MM.1S (cell line): ENCODE data around the gene WDR3.

ENCODE experiments used
- DNase-seq: peaks from one replicate; pipeline ENCODE4 v3.0.0-alpha.2; 2015
- H2AFZ ChIP-seq: fragments of 300-600 bp; sonication (generic); 2 replicates; pipeline ENCODE4 v1.6.0; 2016; ENCODE audit warnings: antibody characterized with exemption, low read length
- H3F3A ChIP-seq: fragments of 300-600 bp; sonication (generic); 2 replicates; pipeline ENCODE4 v1.6.1; 2016; ENCODE audit warnings: mild to moderate bottlenecking, antibody characterized with exemption, low read length, moderate library complexity, mixed read lengths; ENCODE audit not compliant: insufficient read depth
- H3K27ac ChIP-seq: fragments of 300-600 bp; sonication (generic); 2 replicates; pipeline ENCODE4 v1.5.1; 2016; ENCODE audit warnings: mild to moderate bottlenecking, low read length
- H3K27me3 ChIP-seq: fragments of 300-600 bp; sonication (generic); replicated peaks from 2 replicates; pipeline ENCODE4 v1.6.0; 2016; ENCODE audit warnings: low read length; ENCODE audit not compliant: insufficient read depth
- H3K36me3 ChIP-seq: fragments of 300-600 bp; sonication (generic); replicated peaks from 2 replicates; pipeline ENCODE4 v1.6.1; 2016; ENCODE audit warnings: mild to moderate bottlenecking, low read length, mixed read lengths; ENCODE audit not compliant: insufficient read depth
- H3K4me1 ChIP-seq: fragments of 300-600 bp; sonication (generic); 2 replicates; pipeline ENCODE4 v1.6.1; 2016; ENCODE audit warnings: low read length, mixed read lengths
- H3K4me2 ChIP-seq: fragments of 300-600 bp; sonication (generic); 2 replicates; pipeline ENCODE4 v1.6.0; 2016; ENCODE audit warnings: low read depth, low read length
- H3K4me3 ChIP-seq: fragments of 300-600 bp; sonication (generic); 2 replicates; pipeline ENCODE4 v1.5.1; 2016; ENCODE audit warnings: low read length, mixed read lengths
- H3K79me2 ChIP-seq: fragments of 300-600 bp; sonication (generic); 2 replicates; pipeline ENCODE4 v1.6.1; 2016; ENCODE audit warnings: mixed run types, low read length, mixed read lengths
- H3K9ac ChIP-seq: fragments of 300-600 bp; sonication (generic); 2 replicates; pipeline ENCODE4 v1.6.1; 2016; ENCODE audit warnings: low read length, mixed read lengths
- H3K9me2 ChIP-seq: fragments of 300-600 bp; sonication (generic); replicated peaks from 2 replicates; pipeline ENCODE4 v1.6.1; 2016; ENCODE audit warnings: mild to moderate bottlenecking, low read length, mixed read lengths; ENCODE audit not compliant: insufficient read depth
- H3K9me3 ChIP-seq: fragments of 300-600 bp; sonication (generic); replicated peaks from 2 replicates; pipeline ENCODE4 v1.6.1; 2016; ENCODE audit warnings: mild to moderate bottlenecking, low read length, mixed read lengths; ENCODE audit not compliant: insufficient read depth
- H4K20me1 ChIP-seq: fragments of 300-600 bp; sonication (generic); 2 replicates; pipeline ENCODE4 v1.6.1; 2016; ENCODE audit warnings: mild to moderate bottlenecking, low read length, moderate library complexity, mixed read lengths; ENCODE audit not compliant: insufficient read depth
- CTCF ChIP-seq: fragments of 300-600 bp; sonication (generic); IDR thresholded peaks from 2 replicates; pipeline ENCODE4 v1.5.1; 2016; ENCODE audit warnings: antibody characterized with exemption, low read length, mixed read lengths
- EZH2 ChIP-seq: fragments of 300-600 bp; sonication (generic); optimal IDR thresholded peaks from 2 replicates; pipeline ENCODE3; 2017; ENCODE audit warnings: low read depth, mild to moderate bottlenecking, antibody characterized with exemption, low read length, mixed read lengths
- EZH2phosphoT487 ChIP-seq: fragments of 300-600 bp; sonication (generic); IDR thresholded peaks from 2 replicates; pipeline ENCODE4 v1.6.1; 2018; ENCODE audit warnings: antibody characterized with exemption, low read length

Gene WDR3

GRCh38 chr1:117964290-117965038, 34.9 kb downstream of the WDR3 start:
- H3K9me3 ChIP-seq = no peaks in the 10 kb centered on the region
- no peaks in the 10 kb centered on the region for H3F3A ChIP-seq
- no peaks in the 10 kb centered on the region for H3K27me3 ChIP-seq
- H2AFZ ChIP-seq = no peak overlapping the region
- H3K9me2 ChIP-seq = no peaks in the 10 kb centered on the region
- no peaks in the 10 kb centered on the region for H4K20me1 ChIP-seq
- no peaks in the 10 kb centered on the region for H3K4me1 ChIP-seq
- no peak overlapping the region for H3K4me3 ChIP-seq
- no peak overlapping the region for H3K9ac ChIP-seq
- no peak for DNase-seq
- no peak for TF ChIP-seq CTCF
- no peak for TF ChIP-seq EZH2phosphoT487
- no peak for TF ChIP-seq EZH2
- no peak overlapping the region for H3K27ac ChIP-seq
- no peaks in the 10 kb centered on the region for H3K79me2 ChIP-seq
- no peak overlapping the region for H3K4me2 ChIP-seq
- H3K36me3 ChIP-seq = no peaks in the 10 kb centered on the region

GRCh38 chr1:117967477-117967876, 37.9 kb downstream of the WDR3 start:
- Histone ChIP-seq H3F3A (no peaks in the 10 kb centered on the region), H3K36me3 (no peaks in the 10 kb centered on the region), H3K79me2 (no peaks in the 10 kb centered on the region), H2AFZ (no peak overlapping the region), H4K20me1 (no peaks in the 10 kb centered on the region), H3K4me1 (no peaks in the 10 kb centered on the region), H3K27me3 (no peaks in the 10 kb centered on the region), H3K4me2 (no peak overlapping the region), H3K4me3 (no peak overlapping the region), H3K27ac (no peak overlapping the region), H3K9ac (no peak overlapping the region), H3K9me2 (no peaks in the 10 kb centered on the region), H3K9me3 (no peaks in the 10 kb centered on the region)
- TF ChIP-seq EZH2 = no peak
- no peak for TF ChIP-seq CTCF
- no peak for TF ChIP-seq EZH2phosphoT487
- DNase-seq = no peak

- TF ChIP-seq EZH2phosphoT487 = no peak
- TF ChIP-seq EZH2 = no peak
- no peak for TF ChIP-seq CTCF
- no peaks in the 10 kb centered on the region for H3K9me2 ChIP-seq
- no peak for DNase-seq
- no peak overlapping the region for H3K4me2 ChIP-seq
- H3K27ac ChIP-seq = no peak overlapping the region
- H4K20me1 ChIP-seq = no peaks in the 10 kb centered on the region
- no peak overlapping the region for H2AFZ ChIP-seq
- H3K27me3 ChIP-seq = no peaks in the 10 kb centered on the region
- no peaks in the 10 kb centered on the region for H3K79me2 ChIP-seq
- no peaks in the 10 kb centered on the region for H3K36me3 ChIP-seq
- no peak overlapping the region for H3K4me3 ChIP-seq
- no peaks in the 10 kb centered on the region for H3F3A ChIP-seq
- no peak overlapping the region for H3K9ac ChIP-seq
- H3K4me1 ChIP-seq = no peaks in the 10 kb centered on the region
- no peaks in the 10 kb centered on the region for H3K9me3 ChIP-seq
Measured at GRCh38 chr1:117967881-117968280, 38.3 kb downstream of the WDR3 start.
